ENCODE data around the gene ARHGAP32. TPM values are rescaled to one million over a fixed set of nuclear protein-coding genes. Genes with fewer than 3 reads are reported as not detected.

Gene ARHGAP32
- total RNA-seq: 5.4 and 5.5 TPM in 2 replicates

GRCh38 chr11:129192150-129192549, at the start of gene ARHGAP32:
ARHGAP32 (minus strand) TSS chr11:129192325; CDS start chr11:129192198, 127 bp downstream.

GRCh38 chr11:128942817-128943427, 249.2 kb downstream of the ARHGAP32 start, which contains the start of gene TP53AIP1:
TP53AIP1 (minus strand) TSS chr11:128942871; CDS start chr11:128937818, 5,053 bp downstream.

Other genes with a start within 250 kb of the ARHGAP32 start
- gene TP53AIP1, start 249.5 kb downstream of the ARHGAP32 start, total RNA-seq: not detected in 2 replicates
- gene BARX2, start 183.5 kb upstream of the ARHGAP32 start, total RNA-seq: not detected in 2 replicates